ENCODE measurements around the gene SAXO2. TPM values are rescaled to one million over a fixed set of nuclear protein-coding genes. Genes with fewer than 3 reads are reported as not detected.
A peak's percentile ranks its signal among the peaks of the same experiment; 100 is the strongest.

Gene SAXO2
- total RNA-seq, 1 donor from 2014 or later, result 2.6 TPM

DNA sequence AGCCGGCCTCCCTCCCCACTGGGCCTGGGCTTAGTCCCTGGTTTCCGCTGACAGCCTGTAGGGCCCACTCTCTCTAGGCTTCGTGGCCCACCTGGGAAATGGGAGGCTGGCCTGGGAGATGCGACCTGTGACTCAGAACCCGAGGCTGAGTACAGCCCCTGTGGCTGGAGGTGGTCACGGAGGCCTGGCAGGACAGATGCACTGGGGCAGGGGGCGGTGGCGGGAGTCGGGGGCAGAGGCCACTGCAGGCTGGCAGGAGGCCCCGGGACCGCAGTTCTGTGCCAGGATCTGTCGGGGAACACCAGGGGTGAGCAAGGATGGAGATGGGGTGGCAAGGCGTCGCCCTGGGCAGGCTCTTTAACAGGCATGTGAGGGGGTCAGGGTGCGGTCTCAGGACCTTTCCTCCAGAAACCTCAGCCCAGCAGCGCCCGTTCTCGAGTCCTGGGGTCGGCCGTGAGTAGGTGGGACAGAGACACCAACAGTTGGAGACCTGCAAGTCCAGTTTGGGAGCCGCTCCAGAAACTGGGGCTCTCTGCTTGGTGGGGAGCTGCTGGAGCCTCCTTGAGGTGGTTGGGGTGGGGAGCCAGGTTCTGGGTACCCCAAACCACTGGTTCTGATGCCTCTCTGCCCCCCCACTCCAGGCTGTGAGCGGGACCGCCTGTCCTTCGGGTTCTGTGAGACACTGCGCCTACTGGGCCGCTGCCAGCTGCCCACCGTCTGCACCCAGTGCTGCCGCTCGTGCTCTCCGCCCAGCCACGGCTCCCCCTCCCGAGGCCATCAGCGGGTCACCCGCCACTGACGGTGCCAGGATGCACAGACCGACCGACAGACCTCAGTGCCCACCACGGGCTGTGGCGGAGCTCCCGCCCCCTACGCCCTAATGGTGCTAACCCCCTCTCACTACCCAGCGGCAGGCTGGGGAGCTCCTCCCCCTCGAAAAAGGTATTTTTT lies 71.3 kb downstream of the SAXO2 start:
- DNase-seq (ENCODE audit: low spot score), result peak; percentile 35

Other genes starting within 250 kb of the SAXO2 start
- gene MEX3B, start 216.8 kb upstream of the SAXO2 start, total RNA-seq, result 0.55 TPM
- gene EFL1, start 84 bp upstream of the SAXO2 start, total RNA-seq, result 21.2 TPM
- 4.3 TPM for gene GOLGA6L10, start 86.7 kb downstream of the SAXO2 start, total RNA-seq
- 7.9 TPM for gene GOLGA6L9, start 167.0 kb downstream of the SAXO2 start, total RNA-seq